NCI-H146 treated with DMSO at 0.1 percent for 48 hours (cell line): ENCODE results near the gene HSPB2.
"Not testable (repeated sequence)": the region's sequence is repeated elsewhere in the genome, so short reads cannot be mapped to it uniquely, and the experiment has no call there.

Source experiments
- DNase-seq: peaks from one replicate; lab custom pipeline; 2025; ENCODE audit not compliant: unreplicated experiment; lab: John Stamatoyannopoulos, UW

Gene HSPB2

DNA sequence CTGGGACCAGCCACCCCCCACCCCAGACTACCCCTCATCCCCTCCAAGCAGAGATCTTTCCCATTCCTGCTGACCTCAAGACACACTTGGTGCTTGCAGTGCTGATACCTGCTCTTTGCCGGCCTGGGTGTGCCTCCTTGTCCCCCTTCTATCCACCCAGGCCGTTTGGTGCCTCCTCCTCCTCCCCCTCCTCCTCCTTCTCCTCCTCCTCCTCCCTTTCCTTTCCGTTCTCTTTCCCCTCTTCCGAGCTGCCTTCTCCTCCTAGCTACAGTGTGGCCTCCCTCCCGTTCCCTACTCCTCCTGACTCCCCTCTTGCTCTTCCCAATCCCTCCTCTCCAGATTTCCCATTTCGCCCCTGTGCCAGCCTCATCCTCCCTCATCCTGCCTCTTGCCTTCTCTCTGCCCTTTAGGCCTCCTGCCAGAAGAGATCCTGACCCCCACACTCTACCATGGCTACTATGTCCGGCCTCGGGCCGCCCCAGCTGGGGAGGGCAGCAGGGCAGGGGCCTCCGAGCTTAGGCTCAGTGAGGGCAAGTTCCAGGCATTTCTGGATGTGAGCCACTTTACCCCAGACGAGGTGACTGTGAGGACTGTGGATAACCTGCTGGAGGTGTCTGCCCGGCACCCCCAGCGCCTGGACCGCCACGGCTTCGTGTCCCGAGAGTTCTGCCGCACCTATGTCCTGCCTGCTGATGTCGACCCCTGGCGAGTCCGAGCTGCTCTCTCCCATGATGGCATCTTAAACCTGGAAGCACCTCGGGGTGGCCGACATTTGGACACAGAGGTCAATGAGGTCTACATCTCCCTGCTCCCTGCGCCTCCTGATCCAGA lies 712 bp downstream of the HSPB2 start:
- no peak for DNase-seq

DNA sequence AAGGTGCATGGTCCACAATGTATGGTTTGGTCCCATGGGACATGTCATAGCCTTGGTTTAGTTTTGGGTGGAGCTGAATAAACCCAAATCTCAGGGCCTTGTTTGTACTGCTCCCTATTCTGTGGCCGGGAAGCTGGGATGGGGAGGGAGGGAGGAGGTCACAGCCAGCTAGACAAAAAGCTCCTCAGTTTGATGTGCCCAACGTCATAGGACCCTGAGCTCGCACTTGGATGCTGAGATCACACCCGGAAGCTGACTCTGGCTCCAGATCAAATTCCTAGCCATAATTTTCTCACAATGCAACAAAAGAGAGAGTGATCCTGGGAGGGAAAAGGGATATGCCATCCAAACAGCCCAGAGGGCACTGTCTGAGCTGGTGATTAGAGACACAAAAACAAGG lies 1.5 kb downstream of the HSPB2 start:
- no peak for DNase-seq

DNA sequence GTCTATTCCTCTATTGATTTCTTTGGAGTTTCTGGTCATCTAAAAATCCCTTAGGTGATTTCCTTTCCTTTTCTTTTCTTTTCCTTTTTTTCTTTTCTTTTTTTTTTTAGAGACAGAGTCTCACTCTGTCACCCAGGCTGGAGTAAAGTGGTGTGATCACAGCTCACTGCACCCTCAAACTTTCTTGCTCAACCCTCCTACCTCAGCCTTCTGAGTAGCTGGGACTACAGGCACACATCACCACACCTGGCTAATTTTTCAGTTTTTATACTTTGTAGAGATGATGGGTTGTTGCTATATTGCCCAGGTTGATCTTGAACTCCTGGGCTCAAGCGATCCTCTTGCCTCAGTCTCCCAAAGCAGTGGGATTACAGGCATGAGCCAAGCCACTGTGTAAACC lies 4.2 kb downstream of the HSPB2 start:
- DNase-seq: no peak

DNA sequence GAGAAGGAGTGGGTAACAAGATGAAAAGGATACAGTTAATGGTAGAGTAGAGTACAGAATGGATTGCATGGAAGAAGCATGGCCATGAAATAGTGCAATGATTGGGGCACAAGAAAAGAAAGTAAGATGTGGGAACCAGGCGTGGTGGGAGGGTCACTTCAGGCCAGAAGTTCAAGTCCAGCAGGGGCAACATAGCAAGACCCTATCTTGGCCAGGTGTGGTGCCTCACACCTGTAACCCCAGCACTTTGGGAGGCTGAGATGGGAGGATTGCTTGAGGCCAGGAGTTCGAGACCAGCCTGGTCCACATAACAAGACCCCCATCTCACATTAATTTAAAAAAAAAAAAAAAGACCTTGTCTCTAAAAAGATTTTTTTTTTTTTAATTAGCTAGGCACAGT lies 4.8 kb downstream of the HSPB2 start:
- DNase-seq: no peak

DNA sequence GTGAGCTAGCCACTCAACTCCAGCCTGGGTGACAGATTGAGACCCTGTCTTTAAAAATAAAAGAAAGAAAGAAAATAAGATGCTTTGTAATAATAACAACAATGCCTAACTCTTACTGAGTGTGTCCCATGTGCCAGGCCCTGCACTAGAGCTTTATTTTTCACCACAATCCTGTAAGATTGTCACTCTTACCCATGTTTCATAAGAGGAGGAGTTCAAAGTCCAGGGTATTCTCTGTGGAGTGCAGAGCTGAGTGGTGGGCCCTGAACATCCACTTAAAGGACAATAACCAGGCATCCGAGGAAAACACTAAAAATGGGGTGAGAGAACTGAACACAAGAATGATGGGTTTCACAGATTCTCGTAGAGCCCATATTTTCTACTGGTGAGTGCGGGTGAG lies 5.3 kb downstream of the HSPB2 start:
- no peak for DNase-seq

DNA sequence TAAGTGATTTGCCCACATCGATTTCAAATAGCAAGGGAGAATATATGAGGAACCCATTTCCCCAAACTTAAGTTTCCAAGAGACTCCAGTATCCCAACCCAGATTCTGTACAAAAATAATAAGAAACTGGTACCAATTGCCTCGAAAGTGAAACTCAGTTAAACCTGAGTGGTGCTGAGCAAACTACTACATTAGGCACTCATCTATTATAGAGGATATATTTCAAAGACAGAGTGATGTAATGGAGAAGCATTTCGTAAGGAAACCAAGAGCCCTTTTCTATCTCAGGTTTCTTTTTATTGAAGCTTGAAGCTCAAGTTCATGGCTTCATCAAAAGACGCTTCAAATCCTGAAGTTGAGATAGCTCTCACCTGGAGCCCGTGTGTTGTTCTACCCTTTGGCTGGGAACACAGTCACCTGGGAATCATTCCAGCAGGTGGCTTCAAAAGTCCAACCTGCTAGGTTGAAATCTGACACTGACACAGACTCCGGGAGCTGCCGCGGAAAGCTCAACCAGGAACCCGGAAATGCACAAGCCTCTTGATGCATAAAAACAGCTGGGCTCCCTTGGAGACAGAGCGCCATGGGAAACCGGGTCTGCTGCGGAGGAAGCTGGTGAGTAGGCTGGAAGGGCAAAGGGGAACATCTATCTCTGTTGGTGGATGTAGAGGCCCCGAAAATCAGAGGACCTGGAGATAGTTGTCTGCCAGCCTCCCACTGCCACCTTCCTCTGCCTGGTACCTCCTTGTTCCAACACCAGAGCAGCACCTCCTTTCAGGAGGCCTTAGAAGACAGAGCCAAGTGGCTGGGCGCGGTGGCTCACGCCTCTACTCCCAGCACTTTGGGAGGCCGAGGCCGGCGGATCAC lies 6.1 kb downstream of the HSPB2 start, which contains the start of gene C11orf52:
TSS of gene C11orf52 (plus strand) at position 524 of the 867 bp plus-strand sequence. CDS start at position 584, 60 bp downstream.
- DNase-seq: peak; percentile 91

DNA sequence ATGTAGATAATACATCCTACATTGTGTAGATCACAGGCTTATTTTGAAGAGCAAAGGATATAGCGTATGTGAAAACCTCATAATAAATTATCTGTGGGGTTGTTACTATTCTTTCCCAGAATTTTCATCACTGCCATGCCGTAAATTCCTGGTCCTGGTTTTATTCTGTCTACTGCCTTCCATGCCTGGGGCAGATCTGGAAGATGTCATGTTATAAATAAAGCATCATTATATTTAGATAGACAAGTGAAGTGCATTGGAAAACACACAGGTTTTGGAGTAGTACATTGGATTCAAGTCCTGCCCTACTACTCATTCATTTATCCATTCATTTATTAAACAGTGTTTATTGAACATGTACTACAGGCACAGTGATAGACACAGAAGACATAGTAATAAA lies 8.4 kb downstream of the HSPB2 start:
- DNase-seq: no peak

DNA sequence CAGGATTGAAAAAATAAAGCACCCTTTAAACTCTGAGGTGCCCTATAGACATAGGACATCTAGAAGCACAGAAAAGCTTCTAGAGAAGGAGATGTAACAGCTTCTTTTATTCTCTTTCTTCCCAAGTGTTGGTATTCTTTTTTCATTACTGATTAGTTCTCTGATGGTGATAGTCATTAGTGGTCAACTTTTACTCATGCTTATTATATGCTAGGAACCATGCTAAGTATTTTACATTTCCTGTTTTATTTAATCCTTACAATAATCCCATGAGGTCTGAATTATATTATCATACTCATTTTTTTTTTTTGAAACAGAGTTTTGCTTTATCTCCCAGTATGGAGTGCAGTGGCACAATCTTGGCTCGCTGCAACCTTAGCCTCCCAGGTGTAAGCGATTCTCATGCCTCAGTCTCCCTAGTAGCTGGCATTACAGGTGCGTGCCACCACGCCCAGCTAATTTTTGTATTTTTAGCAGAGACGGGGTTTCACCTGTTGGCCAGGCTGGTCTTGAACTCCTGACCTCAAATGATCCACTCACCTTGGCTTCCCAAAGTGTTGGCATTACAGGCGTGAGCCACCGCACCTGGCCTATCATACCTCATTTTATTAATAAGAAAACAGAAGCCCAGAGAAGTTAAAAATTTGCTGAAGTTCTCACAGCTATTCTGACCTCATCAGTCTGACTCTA lies 9.2 kb downstream of the HSPB2 start:
- no peak for DNase-seq

DNA sequence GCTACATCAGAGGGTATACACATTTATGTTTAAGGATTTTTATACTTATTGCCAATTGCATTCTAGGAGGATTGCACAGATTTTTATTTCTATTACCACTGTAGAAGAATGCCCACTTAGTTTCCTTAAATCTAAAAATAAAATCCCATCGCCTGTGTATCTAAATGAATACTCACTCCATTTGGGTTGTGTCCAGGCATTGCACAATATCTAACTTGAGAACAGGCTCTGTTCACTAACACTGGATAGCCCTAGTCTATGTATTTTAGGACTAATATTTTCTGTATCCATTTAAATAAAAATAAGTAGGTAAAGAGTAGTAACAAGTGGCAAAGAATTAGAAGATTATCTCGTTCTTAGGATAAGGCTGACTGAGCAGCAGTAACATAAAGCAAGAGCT lies 10.3 kb downstream of the HSPB2 start:
- no peak for DNase-seq

DNA sequence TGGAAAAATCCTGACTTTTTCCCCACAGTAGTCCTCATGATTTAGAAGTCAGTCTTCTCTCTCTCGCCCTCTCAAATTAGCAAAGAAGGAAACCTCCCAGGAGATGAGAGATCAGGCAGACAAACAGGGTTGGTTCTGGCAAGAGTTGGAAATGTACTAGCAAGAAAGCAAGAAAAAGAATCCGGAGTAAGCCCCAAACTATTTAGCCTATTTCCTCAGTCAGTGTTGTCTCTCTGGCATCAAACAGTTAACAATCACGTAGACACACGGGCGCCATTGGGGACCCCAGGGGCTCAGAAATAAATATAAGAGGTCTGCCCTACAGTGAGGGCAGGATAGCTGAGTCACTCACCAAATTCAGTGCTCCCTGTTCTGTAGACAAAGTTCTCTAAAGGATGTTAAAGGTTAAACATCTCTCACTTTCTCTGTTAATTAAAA lies 10.8 kb downstream of the HSPB2 start:
- DNase-seq: no peak

DNA sequence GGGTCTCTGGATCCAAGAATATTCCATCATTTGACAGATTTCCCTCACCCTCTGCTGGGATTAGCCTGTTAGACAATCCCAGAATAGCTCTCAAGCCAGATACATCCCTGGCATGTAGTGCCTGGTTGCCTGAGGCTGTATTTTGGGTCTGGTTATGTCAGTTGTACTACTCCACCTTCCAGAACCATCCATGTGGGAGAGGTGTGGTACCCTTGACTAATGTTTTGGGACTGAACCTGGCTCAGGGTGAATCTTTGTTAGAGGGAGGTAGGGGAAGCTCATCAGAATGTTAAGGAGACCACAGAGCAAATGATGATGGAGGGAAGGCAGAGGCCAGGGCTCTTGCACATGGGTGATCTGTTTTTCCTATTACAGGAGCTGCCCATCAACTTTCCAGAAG lies 11.4 kb downstream of the HSPB2 start:
- DNase-seq: no peak

DNA sequence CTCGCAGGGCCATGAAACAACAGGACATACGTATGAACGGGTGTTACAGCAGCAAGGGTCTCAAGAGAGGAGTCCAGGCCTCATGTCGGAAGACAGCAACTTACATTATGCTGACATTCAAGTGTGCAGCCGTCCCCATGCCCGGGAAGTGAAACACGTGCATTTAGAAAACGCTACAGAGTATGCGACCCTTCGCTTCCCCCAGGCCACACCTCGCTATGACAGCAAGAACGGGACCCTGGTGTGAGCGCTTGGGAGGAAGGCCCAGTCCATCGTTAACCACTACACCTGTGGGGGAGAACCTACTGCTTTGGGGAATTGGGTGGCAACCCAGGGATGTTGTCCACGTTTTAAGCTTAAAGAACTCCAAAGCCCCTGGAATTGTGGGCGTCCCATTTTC lies 13.4 kb downstream of the HSPB2 start:
- DNase-seq: no peak

DNA sequence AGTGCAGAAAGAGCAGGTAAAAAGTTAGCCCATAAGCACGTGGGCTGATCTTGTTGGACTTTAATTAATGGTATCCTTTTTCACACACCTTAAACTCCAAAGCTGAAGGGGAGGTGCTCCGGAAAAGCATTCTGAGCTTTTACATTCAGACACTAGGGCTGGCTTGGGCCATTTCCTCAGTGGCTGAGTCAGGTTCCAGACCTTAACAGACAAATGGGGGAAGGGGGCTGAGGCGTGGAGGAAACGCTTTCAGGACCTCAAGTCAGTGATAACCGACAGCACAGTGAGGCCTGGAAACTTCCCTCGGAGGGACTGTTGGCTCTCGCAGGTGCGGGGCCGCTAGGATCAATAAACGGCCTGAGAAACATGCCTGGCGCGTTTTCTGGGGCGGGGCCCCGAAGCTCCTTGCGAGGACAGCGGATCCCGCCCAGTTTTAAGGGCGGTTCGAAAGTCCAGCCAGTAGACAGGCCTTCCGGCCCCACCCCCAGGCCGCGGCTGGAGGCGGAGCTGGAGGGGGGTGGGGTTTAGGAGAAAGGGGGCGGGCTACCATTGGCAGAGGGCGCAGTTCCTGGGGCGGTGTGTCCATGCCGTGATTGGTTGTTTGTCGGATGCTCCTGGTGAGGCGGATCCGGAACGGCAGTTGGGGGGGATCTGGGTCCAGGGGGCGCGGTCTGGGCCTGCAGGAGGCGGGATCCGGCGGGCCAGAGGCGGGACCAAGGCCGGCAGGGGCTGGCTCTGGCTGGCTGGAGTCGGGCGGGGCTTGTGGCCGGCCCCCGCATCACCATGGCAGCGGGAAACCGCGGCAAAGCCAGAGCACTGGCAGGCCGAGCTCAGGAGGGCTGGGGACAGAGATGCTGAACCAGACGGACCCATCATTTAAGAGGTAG lies 14.2 kb downstream of the HSPB2 start:
- peak; percentile 91 for DNase-seq

DNA sequence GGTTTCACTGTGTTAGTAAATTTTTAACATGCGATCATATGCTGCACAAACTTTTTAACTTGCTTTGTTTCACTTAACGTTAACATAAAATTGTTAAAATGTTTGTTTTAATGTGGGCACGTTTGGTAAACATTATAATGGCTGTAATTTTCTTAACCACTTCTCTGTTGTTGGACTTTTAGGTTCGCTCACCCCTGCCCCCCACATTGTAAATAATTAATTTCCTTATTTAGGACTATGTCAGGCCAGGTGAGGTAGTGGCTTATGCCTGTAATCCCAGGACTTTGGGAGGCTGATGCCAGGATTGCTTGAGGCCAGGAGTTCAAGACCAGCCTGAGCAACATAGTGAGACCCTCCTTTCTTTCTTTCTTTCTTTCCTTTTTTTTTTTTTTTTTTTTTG lies 17.9 kb downstream of the HSPB2 start:
- DNase-seq: no peak

DNA sequence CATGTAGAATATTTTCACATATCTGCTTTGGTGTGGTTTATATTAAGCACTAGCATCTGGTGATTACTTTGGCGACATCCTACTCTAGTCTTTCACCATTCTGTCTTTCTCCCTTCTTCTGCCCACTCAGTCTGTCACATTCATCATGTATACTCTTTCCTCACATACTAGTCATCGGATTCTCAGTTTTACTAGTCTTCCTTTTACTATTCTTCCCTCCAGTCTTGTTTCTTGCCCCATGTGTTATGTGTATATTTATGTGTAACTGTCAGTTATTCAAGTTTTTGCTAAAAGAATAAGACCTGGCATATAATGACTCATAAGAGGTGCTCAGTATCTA lies 20.0 kb downstream of the HSPB2 start:
- DNase-seq: no peak

DNA sequence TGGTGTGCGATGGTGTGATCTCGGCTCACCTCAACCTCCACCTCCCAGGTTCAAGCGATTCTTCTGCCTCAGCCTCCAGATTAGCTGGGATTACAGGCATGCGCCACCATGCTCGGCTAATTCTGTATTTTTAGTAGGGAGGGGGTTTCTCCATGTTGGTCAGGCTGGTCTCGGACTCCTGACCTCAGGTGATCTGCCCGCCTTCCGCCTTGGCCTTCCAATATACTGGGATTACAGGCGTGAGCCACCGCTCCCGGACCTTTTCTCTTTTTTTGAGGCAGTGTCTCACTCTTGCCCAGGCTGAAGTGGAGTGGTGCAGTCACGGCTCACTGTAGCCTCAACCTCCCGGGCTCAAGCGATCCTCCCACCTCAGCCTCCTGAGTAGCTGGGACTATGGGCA lies 20.6 kb downstream of the HSPB2 start:
- not testable (repeated sequence) for DNase-seq

DNA sequence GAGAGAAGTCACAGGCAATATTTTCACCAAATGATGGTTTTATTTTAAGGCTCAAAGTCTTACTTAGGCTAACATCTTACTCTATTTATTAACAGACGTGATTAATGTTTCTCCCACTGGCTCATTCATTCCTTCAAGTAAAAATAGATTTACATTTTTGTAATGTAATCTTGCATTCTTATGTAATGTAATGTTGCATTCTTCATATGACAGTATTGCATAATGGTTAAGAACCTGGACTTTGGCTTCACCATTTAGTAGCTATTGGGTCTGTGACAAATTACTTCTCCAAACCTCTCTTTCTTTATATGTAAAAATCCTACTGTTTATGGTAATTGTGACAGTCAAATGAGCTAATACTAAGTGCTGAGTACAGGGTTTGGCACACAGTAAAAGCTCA lies 21.3 kb downstream of the HSPB2 start:
- DNase-seq: no peak

DNA sequence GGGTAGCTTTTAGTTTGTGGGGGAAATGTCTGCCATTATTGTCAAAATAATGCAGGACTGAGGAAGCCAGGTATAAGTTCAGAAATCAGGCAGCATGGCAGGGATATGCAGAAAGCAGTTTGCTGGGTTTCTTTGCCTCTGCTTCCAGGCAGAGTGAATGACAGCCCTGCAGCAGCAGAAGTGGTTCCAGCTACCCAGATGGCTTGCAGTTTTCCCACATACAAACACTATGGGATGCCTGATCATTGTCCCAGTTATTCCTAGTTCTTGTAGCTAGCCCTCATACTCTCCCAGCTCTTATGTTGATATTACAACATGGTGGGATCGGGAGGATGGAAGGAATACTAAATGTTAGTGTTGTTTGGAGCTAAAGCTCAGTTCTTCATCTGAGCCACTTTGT lies 21.8 kb downstream of the HSPB2 start:
- DNase-seq: no peak

DNA sequence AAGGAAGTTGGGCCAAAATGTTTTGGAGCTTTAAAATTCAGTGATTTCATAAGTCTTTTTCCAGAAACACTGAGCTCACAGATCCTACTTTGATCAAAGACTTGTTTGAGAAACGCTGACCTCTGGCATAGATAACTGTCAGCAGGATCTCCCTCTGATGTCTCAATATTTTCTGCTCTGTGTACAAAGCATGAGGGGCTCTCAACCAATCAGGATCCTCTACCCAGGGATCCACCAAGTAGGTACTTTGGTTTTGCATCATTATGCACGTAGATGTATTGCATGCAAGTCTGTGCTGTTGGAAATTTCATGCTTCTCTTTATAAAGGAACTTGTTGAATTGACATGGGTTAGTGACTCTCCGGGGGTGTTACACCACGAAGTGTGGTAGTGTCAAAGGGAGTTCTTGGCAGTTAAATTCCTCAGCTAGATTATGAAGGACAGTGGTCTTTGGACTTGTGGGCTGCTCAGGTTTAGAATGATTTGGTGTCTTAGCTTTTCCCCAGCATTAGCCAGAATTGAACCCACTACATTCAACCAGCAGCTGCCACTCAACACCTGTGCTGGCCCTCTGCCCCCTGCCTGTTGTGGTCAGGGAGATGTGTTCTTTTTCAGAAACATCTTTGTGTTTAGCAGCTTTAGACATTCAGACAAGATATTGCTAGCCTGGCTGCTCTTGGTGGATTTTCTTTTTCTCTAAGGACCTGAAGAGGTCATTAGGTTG lies 22.9 kb downstream of the HSPB2 start:
- no peak for DNase-seq

DNA sequence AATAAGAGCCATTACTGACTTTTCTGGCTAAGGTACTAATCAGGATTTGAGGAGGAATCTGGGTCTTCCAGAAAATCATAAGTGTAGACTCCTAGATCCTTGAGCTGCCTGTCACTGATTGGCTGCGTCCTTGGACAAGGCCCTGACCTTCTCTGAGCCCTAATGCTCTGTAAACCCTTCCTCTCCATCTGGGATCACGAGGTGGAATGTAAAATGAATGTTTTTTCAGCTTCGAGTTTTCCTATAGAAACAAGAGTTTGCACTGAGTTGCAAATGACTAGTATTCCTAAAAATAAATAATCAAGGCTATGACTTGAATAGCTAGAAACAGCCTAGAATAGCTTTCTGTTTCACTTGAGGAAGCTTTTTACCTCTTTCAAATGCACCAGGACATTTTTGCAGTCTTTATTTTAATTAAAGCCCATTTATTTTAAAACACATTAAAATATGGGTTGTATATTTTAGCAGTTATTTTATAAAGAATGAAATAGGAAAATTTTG lies 23.6 kb downstream of the HSPB2 start:
- DNase-seq: no peak
